ENCODE results near the gene ODAD4.

ODAD4 gene

GRCh38 chr17:42002175-42002791 is 71.9 kb downstream of the ODAD4 start:
- H3F3A ChIP-seq (ENCODE audit: insufficient read depth) = peaks cover 7% of the 10 kb centered on the region; the same call in 1 of the 2 replicates
- H3K27ac ChIP-seq (ENCODE audit: low read depth, low read length) = no peak overlapping the region
- TF ChIP-seq EZH2phosphoT487 (conservative IDR thresholded peaks at IDR 0.05; ENCODE audit: low read length) (no peak), CTCF (IDR thresholded peaks at IDR 0.05; ENCODE audit: insufficient read depth, low read length, poor library complexity, severe bottlenecking) (no peak)
- no peaks in the 10 kb centered on the region for H3K27me3 ChIP-seq (ENCODE audit: low read length)
- H3K9me3 ChIP-seq (ENCODE audit: insufficient read depth, low read length) = no peaks in the 10 kb centered on the region
- peaks cover 11% of the 10 kb centered on the region; the same call in 1 of the 2 replicates for H4K20me1 ChIP-seq (ENCODE audit: low read depth, low read length)
- no peak overlapping the region for H3K9ac ChIP-seq (ENCODE audit: low read length)
- no peak overlapping the region for H3K4me3 ChIP-seq (ENCODE audit: insufficient read depth, low read length, poor library complexity, severe bottlenecking)
- H2AFZ ChIP-seq (ENCODE audit: low read depth, low read length, severe bottlenecking) = no peak overlapping the region
- peaks cover 68% of the 10 kb centered on the region for H3K79me2 ChIP-seq (ENCODE audit: insufficient read depth, low read length)
- no peaks in the 10 kb centered on the region for H3K9me2 ChIP-seq (replicated peaks; ENCODE audit: insufficient read depth, low read length)
- no peak overlapping the region for H3K4me2 ChIP-seq (ENCODE audit: low read depth, low read length, poor library complexity, severe bottlenecking)
- H3K36me3 ChIP-seq (ENCODE audit: low read length) = peaks cover 15% of the 10 kb centered on the region; the same call in 1 of the 2 replicates

GRCh38 chr17:42002792-42003301 is 72.4 kb downstream of the ODAD4 start:
- no peaks in the 10 kb centered on the region for H3K27me3 ChIP-seq (ENCODE audit: low read length)
- H3K9me3 ChIP-seq (ENCODE audit: insufficient read depth, low read length) = no peaks in the 10 kb centered on the region
- H3K9me2 ChIP-seq (replicated peaks; ENCODE audit: insufficient read depth, low read length) = no peaks in the 10 kb centered on the region
- no peak for TF ChIP-seq CTCF (IDR thresholded peaks at IDR 0.05; ENCODE audit: insufficient read depth, low read length, poor library complexity, severe bottlenecking)
- H3K27ac ChIP-seq (ENCODE audit: low read depth, low read length) = no peak overlapping the region
- H3K36me3 ChIP-seq (ENCODE audit: low read length) = peaks cover 15% of the 10 kb centered on the region; the same call in 1 of the 2 replicates
- H4K20me1 ChIP-seq (ENCODE audit: low read depth, low read length) = peaks cover 11% of the 10 kb centered on the region; the same call in 1 of the 2 replicates
- no peak overlapping the region for H2AFZ ChIP-seq (ENCODE audit: low read depth, low read length, severe bottlenecking)
- H3K4me2 ChIP-seq (ENCODE audit: low read depth, low read length, poor library complexity, severe bottlenecking) = no peak overlapping the region
- no peak overlapping the region for H3K4me3 ChIP-seq (ENCODE audit: insufficient read depth, low read length, poor library complexity, severe bottlenecking)
- peaks cover 73% of the 10 kb centered on the region for H3K79me2 ChIP-seq (ENCODE audit: insufficient read depth, low read length)
- H3F3A ChIP-seq (ENCODE audit: insufficient read depth) = peaks cover 7% of the 10 kb centered on the region; the same call in 1 of the 2 replicates
- H3K9ac ChIP-seq (ENCODE audit: low read length) = no peak overlapping the region

GRCh38 chr17:42005166-42005565 is 74.7 kb downstream of the ODAD4 start:
- Histone ChIP-seq H3F3A (ENCODE audit: insufficient read depth) (no peaks in the 10 kb centered on the region), H3K36me3 (ENCODE audit: low read length) (peaks cover 15% of the 10 kb centered on the region; the same call in 1 of the 2 replicates), H3K4me3 (ENCODE audit: insufficient read depth, low read length, poor library complexity, severe bottlenecking) (no peak overlapping the region), H3K4me2 (ENCODE audit: low read depth, low read length, poor library complexity, severe bottlenecking) (no peak overlapping the region), H3K9me3 (ENCODE audit: insufficient read depth, low read length) (no peaks in the 10 kb centered on the region), H3K9me2 (replicated peaks; ENCODE audit: insufficient read depth, low read length) (no peaks in the 10 kb centered on the region), H3K27me3 (ENCODE audit: low read length) (no peaks in the 10 kb centered on the region), H3K27ac (ENCODE audit: low read depth, low read length) (no peak overlapping the region), H3K79me2 (ENCODE audit: insufficient read depth, low read length) (peaks cover 96% of the 10 kb centered on the region), H2AFZ (ENCODE audit: low read depth, low read length, severe bottlenecking) (no peak overlapping the region), H3K9ac (ENCODE audit: low read length) (no peak overlapping the region), H4K20me1 (ENCODE audit: low read depth, low read length) (peaks cover 11% of the 10 kb centered on the region; the same call in 1 of the 2 replicates)
- TF ChIP-seq EZH2phosphoT487 (conservative IDR thresholded peaks at IDR 0.05; ENCODE audit: low read length) (no peak), CTCF (IDR thresholded peaks at IDR 0.05; ENCODE audit: insufficient read depth, low read length, poor library complexity, severe bottlenecking) (no peak)

All from SU-DHL-6 (cell line).